H1 (cell line): ENCODE measurements around the gene H2BK1. TPM values are rescaled to one million over a fixed set of nuclear protein-coding genes. Genes with fewer than 3 reads are reported as not detected.

Experiments
- RNF2 ChIP-seq: fragments of 200-900, 300-1000 bp; sonication (generic); IDR thresholded peaks from 2 replicates; pipeline ENCODE4 v1.7.1; 2016; ENCODE audit warnings: borderline replicate concordance, low read depth, mild to moderate bottlenecking, antibody characterized with exemption, low read length; ENCODE audit not compliant: poor library complexity, severe bottlenecking; ENCODE audit errors: missing control alignments
- polyA plus RNA-seq, 7 experiments: library from polyadenylated mRNA; depleted of rRNA in 3 of 7; stranded (reverse) in 5 of 7; unstranded in 2 of 7; fragments of >200 nt in 5 of 7; fragments of 200-250 nt in 2 of 7; gene quantifications; 1 replicate in 5 of 7; 2 replicates in 1 of 7; 4 replicates in 1 of 7; pipeline versions ENCODE4 v1.2.1 to v1.2.3, GENCODE V29; 2011 to 2013; ENCODE audit warnings: missing spikeins in 2 of 7, mixed read lengths in 2 of 7
- total RNA-seq: library from RNA; stranded (reverse); fragmentation: NEBNext Ultra II Directional; extraction: Animal tissue kit (Norgen Biotek cat#: 25700); gene quantifications from 2 replicates; pipeline ENCODE4 v1.2.1, GENCODE V29; 2021
- TF ChIP-seq, protein P1 (sequence below): IDR thresholded peaks from 2 replicates; pipeline ENCODE4 v1.6.1; 2011; ENCODE audit warnings: low read depth, mild to moderate bottlenecking, low read length; ENCODE audit not compliant: insufficient read depth

H2BK1 gene
- total and polyA plus RNA-seq, 2 of the 8 experiments (the other 6 are each of a cell fraction or from before 2014, with no cell fraction given) = not detected

DNA sequence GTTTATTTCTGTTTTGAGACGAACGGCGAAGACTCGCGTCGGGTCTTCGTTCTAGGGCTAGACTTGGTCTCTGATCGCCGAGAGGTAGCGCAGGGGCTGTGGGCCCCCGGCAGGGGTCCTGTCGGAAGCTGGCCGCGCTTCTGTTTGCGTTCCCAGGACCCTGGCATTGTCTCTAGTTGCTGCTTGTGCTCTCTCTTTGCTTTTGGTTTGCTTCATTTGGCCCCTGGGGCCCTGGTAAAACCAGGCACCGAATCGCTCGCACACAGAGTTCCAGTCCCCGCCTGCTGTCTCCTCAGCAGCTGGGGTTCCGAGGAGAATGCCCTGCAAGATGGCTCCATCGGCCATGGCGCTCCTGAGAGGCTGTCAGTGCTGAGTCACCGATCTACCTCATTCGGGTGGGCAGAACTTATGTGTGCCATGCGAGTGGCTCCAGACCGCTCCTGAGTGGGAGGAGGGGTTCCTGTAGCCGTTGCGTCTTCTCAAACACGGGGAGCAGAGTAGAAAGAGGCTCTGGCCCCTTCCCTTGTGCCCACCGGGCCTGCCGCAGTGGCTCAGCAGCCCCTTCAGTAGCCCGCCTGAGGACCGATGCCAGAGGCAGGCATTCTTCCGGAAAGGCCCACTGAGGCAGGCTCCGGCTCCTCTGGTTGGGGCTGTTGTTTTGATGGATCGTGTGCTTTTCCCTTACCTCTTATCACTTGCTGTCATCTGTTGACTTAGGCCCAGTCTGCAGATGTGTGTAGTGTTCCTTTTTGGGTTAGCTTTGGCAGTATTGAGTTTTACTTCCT lies 22.8 kb upstream of the H2BK1 start (continued):
- no peak for TF ChIP-seq RNF2
- TF ChIP-seq, protein P1, sequence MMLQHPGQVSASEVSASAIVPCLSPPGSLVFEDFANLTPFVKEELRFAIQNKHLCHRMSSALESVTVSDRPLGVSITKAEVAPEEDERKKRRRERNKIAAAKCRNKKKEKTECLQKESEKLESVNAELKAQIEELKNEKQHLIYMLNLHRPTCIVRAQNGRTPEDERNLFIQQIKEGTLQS = no peak
- TF ChIP-seq, all 59 proteins: peak for 4
